K562 (cell line): ENCODE measurements around the gene OPCML. TPM values are rescaled to one million over a fixed set of nuclear protein-coding genes. Genes with fewer than 3 reads are reported as not detected.

Experiments
- ATAC-seq: fragments of 200-7000 bp; cut with Tn5 transposase; 3 replicates; pipeline ENCODE4 v1.9.1; 2020; ENCODE audit warnings: moderate library complexity
- BruUV-seq: library from RNA; stranded (reverse); fragments of 400-500 nt; replicated peaks from 2 replicates; lab custom pipeline; 2021; lab: Mats Ljungman, UMichigan
- CTCF ChIA-PET: fragments of 300-600 bp; formaldehyde crosslinking; extraction: SDS; loops from one replicate; lab custom pipeline; 2021; ENCODE audit warnings: low intra/inter-chr PET ratio; lab: Yijun Ruan, JAX
- POLR2A ChIA-PET: fragments of 300-600, 350-650 bp; sonication (Branson Sonifier 250); formaldehyde crosslinking; extraction: SDS; loops from one replicate; lab custom pipeline; 2021; ENCODE audit warnings: antibody characterized with exemption, inconsistent platforms; lab: Yijun Ruan, JAX
- DNase-seq, 4 experiments: peaks; one replicate each; pipeline versions ENCODE4 v3.0.0 to v3.0.0-alpha.2; 2011 to 2018; ENCODE audit warnings: low spot score in 3 of 4, mixed read lengths in 3 of 4; ENCODE audit errors: extremely low read depth in 1 of 4
- FAIRE-seq: peaks from 2 replicates; lab custom pipeline; 2011; peaks lifted over from hg19 to GRCh38; lab: Jason Lieb, UNC
- H2AFZ ChIP-seq: 2 replicates; pipeline ENCODE4 v1.6.0; 2011; ENCODE audit warnings: low read depth, low read length, control low read depth, inconsistent platforms
- H3K27ac ChIP-seq: fragments of 200-600 bp; 3 replicates; pipeline ENCODE4 v1.8.0; 2011; ENCODE audit warnings: low read depth, mild to moderate bottlenecking, control low read depth, inconsistent platforms, low read length, moderate library complexity, mixed read lengths; ENCODE audit errors: extremely low read depth
- H3K27me3 ChIP-seq, 2 experiments: fragments of 300-600 bp in 1 of 2; 2 replicates in 1 of 2; 3 replicates in 1 of 2; pipeline versions ENCODE4 v1.6.0 to v1.8.0; 2011; ENCODE audit warnings: inconsistent platforms in 2 of 2, low read length in 2 of 2, mild to moderate bottlenecking in 1 of 2, mixed read lengths in 1 of 2, moderate library complexity in 1 of 2; ENCODE audit not compliant: control insufficient read depth in 2 of 2, insufficient read depth in 2 of 2
- H3K36me3 ChIP-seq: fragments of 300-600 bp; 3 replicates; pipeline ENCODE4 v1.8.0; 2011; ENCODE audit warnings: mild to moderate bottlenecking, low read length, inconsistent platforms; ENCODE audit not compliant: control insufficient read depth, insufficient read depth
- H3K4me1 ChIP-seq, 2 experiments: fragments of 200-600 bp in 1 of 2; replicated peaks in 1 of 2; 2 replicates in 1 of 2; 3 replicates in 1 of 2; pipeline versions ENCODE4 v1.5.1 to v1.8.0; 2011; ENCODE audit warnings: inconsistent platforms in 2 of 2, low read length in 2 of 2, mild to moderate bottlenecking in 1 of 2, mixed read lengths in 1 of 2, moderate library complexity in 1 of 2; ENCODE audit not compliant: control insufficient read depth in 2 of 2, insufficient read depth in 2 of 2
- H3K4me2 ChIP-seq: 2 replicates; pipeline ENCODE4 v1.6.1; 2011; ENCODE audit warnings: low read length, control low read depth, inconsistent platforms, mixed read lengths; ENCODE audit not compliant: insufficient read depth
- H3K4me3 ChIP-seq: fragments of 200-600 bp; sonication (generic), shearing (Covaris generic); 2 replicates; pipeline ENCODE4 v1.5.1; 2016; ENCODE audit warnings: control low read depth, inconsistent platforms
- H3K79me2 ChIP-seq: fragments of 200-600 bp; 3 replicates; pipeline ENCODE4 v1.8.0; 2011; ENCODE audit warnings: low read length, inconsistent platforms; ENCODE audit not compliant: control insufficient read depth, insufficient read depth
- H3K9ac ChIP-seq, 2 experiments: 2 replicates each; pipeline versions ENCODE4 v1.6.0 to v1.6.1; 2011; ENCODE audit warnings: low read depth in 2 of 2, low read length in 2 of 2, control low read depth in 1 of 2, inconsistent platforms in 1 of 2, mild to moderate bottlenecking in 1 of 2, mixed read lengths in 1 of 2; ENCODE audit not compliant: insufficient read depth in 1 of 2
- H3K9me1 ChIP-seq: one replicate; pipeline ENCODE4 v1.6.0; 2011; ENCODE audit warnings: inconsistent platforms, mild to moderate bottlenecking, low read length, moderate library complexity; ENCODE audit not compliant: control insufficient read depth, insufficient read depth
- H3K9me3 ChIP-seq: replicated peaks from 2 replicates; pipeline ENCODE4 v1.5.1; 2011; ENCODE audit warnings: low read depth, low read length, inconsistent platforms; ENCODE audit not compliant: control insufficient read depth, insufficient read depth
- H4K20me1 ChIP-seq: replicated peaks from 2 replicates; pipeline ENCODE4 v1.6.1; 2011; ENCODE audit warnings: low read length, inconsistent platforms, mixed read lengths; ENCODE audit not compliant: control insufficient read depth, insufficient read depth
- BACH1 ChIP-seq: fragments of 200-800 bp; sonication (Bioruptor generic); IDR thresholded peaks from 2 replicates; pipeline ENCODE4 v1.6.1; 2016; ENCODE audit warnings: missing genetic modification characterization, missing compliant biosample characterization
- HNRNPL ChIP-seq: fragments of 200-400 bp; formaldehyde crosslinking; IDR thresholded peaks from 2 replicates; pipeline ENCODE4 v1.6.1; 2017; ENCODE audit warnings: low read depth, mild to moderate bottlenecking, low read length
- HOXB6 ChIP-seq: fragments of 250-450 bp; sonication (Bioruptor Pico); IDR thresholded peaks from 2 replicates; pipeline ENCODE4 v1.5.1; 2022; ENCODE audit warnings: mild to moderate bottlenecking, borderline replicate concordance
- LARP7 ChIP-seq: fragments of 450-650 bp; IDR thresholded peaks from 2 replicates; pipeline ENCODE4 v1.6.1; 2016
- PCBP1 ChIP-seq: fragments of 200-400 bp; formaldehyde crosslinking; IDR thresholded peaks from 2 replicates; pipeline ENCODE4 v1.6.1; 2018; ENCODE audit warnings: mild to moderate bottlenecking, low read depth, low read length; ENCODE audit not compliant: poor library complexity, severe bottlenecking
- PTRF ChIP-seq: fragments of 450-650 bp; IDR thresholded peaks from 2 replicates; pipeline ENCODE4 v1.6.1; 2016; ENCODE audit warnings: mild to moderate bottlenecking, missing genetic modification characterization, missing compliant biosample characterization
- TRIM28 ChIP-seq: fragments of 450-650 bp; IDR thresholded peaks from 2 replicates; pipeline ENCODE4 v1.6.1; 2017
- XRCC5 ChIP-seq: fragments of 200-400 bp; formaldehyde crosslinking; IDR thresholded peaks from 2 replicates; pipeline ENCODE4 v1.6.1; 2017; ENCODE audit warnings: low read depth, mild to moderate bottlenecking, low read length
- ZBED1 ChIP-seq: IDR thresholded peaks from 2 replicates; pipeline ENCODE4 v1.6.1; 2014
- ZNF134 ChIP-seq: fragments of 250-450 bp; sonication (Bioruptor Pico); conservative IDR thresholded peaks from 2 replicates; pipeline ENCODE4 v1.4.0; 2020
- WGBS: fragments of 100-300 bp; shearing (Covaris generic); methylation state at CpG from one replicate; pipeline ENCODE4 v1.1.6; 2016; ENCODE audit warnings: low coverage, mixed read lengths; ENCODE audit not compliant: insufficient coverage; ENCODE audit errors: missing lambda C conversion rate; 5-methylcytosine and 5-hydroxymethylcytosine counted together
- in situ Hi-C: fragments of 300-500 bp; cut with MboI; formaldehyde crosslinking; loops from 4 replicates; pipeline ENCODE4 v1.15.0; 2018; ENCODE audit warnings: inconsistent platforms, mixed read lengths
- intact Hi-C: fragments of 100-400 bp; cut with micrococcal nuclease; formaldehyde crosslinking; loops from 2 replicates; pipeline ENCODE4 v1.14.2; 2022
- polyA plus RNA-seq, 8 experiments: library from polyadenylated mRNA; depleted of rRNA in 4 of 8; stranded (reverse) in 5 of 8; unstranded in 3 of 8; fragments of >200 nt; fragmentation: Nextera tagmentation in 2 of 8; fragmentation: Illumina TruSeq in 1 of 8; extraction: Ambion mirVana in 2 of 8; extraction: Trizol in 1 of 8; gene quantifications; 2 replicates each; pipeline versions ENCODE4 v1.2.1 to v1.2.3, GENCODE V29; 2011 to 2014; ENCODE audit warnings: inconsistent platforms in 1 of 8, missing spikeins in 1 of 8
- total RNA-seq, 7 experiments: library from RNA; depleted of rRNA in 6 of 7; stranded (reverse); fragments of >200 nt in 6 of 7; fragmentation: Illumina TruSeq in 2 of 7; extraction: Trizol in 2 of 7; gene quantifications; 2 replicates each; pipeline versions ENCODE4 v1.2.1 to v1.2.3, GENCODE V29; 2011 to 2021; ENCODE audit warnings: low replicate concordance in 1 of 7
- TF ChIP-seq, protein P1 (sequence below): fragments of 450-650 bp; formaldehyde crosslinking; conservative IDR thresholded peaks from 2 replicates; pipeline ENCODE4 v1.4.0; 2022; ENCODE audit warnings: mild to moderate bottlenecking, missing genetic modification characterization
- TF ChIP-seq, protein P2 (sequence below): fragments of 250-450 bp; sonication (Bioruptor Pico); IDR thresholded peaks from 2 replicates; pipeline ENCODE4 v1.8.0; 2022; ENCODE audit warnings: moderate library complexity, mild to moderate bottlenecking, inconsistent platforms
- TF ChIP-seq, protein P3 (sequence below): fragments of 450-650 bp; formaldehyde crosslinking; IDR thresholded peaks from 2 replicates; pipeline ENCODE4 v1.4.0; 2020; ENCODE audit warnings: mild to moderate bottlenecking
- TF ChIP-seq, protein P4 (sequence below): fragments of 450-650 bp; formaldehyde crosslinking; IDR thresholded peaks from 2 replicates; pipeline ENCODE4 v1.4.0; 2020; ENCODE audit warnings: mild to moderate bottlenecking, moderate library complexity

OPCML gene
- total and polyA plus RNA-seq, 9 of the 15 experiments (the other 6 are each of a cell fraction or from before 2014, with no cell fraction given) = not detected

DNA sequence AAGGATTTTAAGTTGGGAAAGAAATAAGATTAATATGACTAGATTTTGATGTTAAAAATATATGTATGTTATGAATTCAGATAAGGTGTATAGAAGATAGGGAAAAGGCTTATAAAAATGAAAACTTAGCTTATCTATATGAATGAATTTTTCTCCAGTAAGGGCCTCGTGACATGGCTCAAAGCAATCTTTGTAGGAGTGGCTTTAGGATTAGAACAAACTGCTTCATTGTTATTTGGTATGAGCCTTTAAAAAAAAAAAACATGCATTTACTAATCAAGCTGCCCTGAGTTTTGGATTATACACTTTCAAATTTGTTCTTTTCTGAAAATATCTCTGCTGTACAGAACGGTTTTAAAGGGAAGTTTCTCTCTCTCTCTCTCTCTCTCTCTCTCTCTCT, 905.9 kb downstream of the OPCML start (continued):
- TF ChIP-seq, protein P1, sequence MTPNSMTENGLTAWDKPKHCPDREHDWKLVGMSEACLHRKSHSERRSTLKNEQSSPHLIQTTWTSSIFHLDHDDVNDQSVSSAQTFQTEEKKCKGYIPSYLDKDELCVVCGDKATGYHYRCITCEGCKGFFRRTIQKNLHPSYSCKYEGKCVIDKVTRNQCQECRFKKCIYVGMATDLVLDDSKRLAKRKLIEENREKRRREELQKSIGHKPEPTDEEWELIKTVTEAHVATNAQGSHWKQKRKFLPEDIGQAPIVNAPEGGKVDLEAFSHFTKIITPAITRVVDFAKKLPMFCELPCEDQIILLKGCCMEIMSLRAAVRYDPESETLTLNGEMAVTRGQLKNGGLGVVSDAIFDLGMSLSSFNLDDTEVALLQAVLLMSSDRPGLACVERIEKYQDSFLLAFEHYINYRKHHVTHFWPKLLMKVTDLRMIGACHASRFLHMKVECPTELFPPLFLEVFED (CRISPR knock-in tag) = no peak
- TF ChIP-seq, protein P2, sequence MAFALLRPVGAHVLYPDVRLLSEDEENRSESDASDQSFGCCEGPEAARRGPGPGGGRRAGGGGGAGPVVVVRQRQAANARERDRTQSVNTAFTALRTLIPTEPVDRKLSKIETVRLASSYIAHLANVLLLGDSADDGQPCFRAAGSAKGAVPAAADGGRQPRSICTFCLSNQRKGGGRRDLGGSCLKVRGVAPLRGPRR = no peak
- no peak for TF ChIP-seq BACH1 (tag)
- no peak for TF ChIP-seq XRCC5
- TF ChIP-seq PCBP1 = no peak

DNA sequence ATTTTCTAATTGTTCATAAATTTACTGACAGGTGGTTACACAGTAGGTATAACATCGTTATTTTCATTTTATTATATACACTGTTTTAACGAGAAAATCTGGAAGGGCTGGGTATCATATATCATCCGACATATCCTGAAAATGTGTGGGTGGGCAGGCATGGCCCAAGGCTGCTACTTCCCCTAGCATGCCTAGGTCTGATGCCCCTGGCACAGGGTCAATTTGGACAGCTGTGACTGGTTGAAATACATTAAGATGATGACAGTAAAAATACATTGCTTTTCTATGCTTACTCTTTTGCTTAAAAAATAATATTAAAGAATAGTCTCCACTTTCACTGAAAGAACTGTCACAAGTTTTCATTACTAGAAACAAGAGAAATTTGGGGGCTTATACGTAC, 908.8 kb downstream of the OPCML start:
- Histone ChIP-seq H3K27me3 (no peaks in the 10 kb centered on the region), H3K4me3 (no peak overlapping the region), H3K27ac (no peak overlapping the region), H3K9me1 (no peaks in the 10 kb centered on the region), H3K4me1 (no peaks in the 10 kb centered on the region), H3K79me2 (no peaks in the 10 kb centered on the region), H3K36me3 (no peaks in the 10 kb centered on the region), H3K4me2 (no peak overlapping the region), H3K9me3 (no peaks in the 10 kb centered on the region), H4K20me1 (no peaks in the 10 kb centered on the region), H2AFZ (no peak overlapping the region), H3K9ac (no peak overlapping the region)
- DNase-seq (no peak), FAIRE-seq (no peak), ATAC-seq (no peak)
- ChIA-PET CTCF (interaction anchor here (0.7 kb wide), 1 partner anchor 31 kb away, joined by 3 read pairs; no protein-coding TSS in a partner anchor), POLR2A (no interaction called here)
- BruUV-seq = no TSS peak
- intact Hi-C loops (no loop called here), in situ Hi-C loops (no loop called here)
- 0% methylated on average over 4 of the region's 4 CpGs for WGBS
- TF ChIP-seq HOXB6 (no peak), TRIM28 (no peak), PTRF (tag) (no peak), LARP7 (no peak), HNRNPL (no peak), ZBED1 (no peak), ZNF134 (CRISPR knock-in tag) (no peak)
- TF ChIP-seq, protein P3, sequence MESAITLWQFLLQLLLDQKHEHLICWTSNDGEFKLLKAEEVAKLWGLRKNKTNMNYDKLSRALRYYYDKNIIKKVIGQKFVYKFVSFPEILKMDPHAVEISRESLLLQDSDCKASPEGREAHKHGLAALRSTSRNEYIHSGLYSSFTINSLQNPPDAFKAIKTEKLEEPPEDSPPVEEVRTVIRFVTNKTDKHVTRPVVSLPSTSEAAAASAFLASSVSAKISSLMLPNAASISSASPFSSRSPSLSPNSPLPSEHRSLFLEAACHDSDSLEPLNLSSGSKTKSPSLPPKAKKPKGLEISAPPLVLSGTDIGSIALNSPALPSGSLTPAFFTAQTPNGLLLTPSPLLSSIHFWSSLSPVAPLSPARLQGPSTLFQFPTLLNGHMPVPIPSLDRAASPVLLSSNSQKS (CRISPR knock-in tag) = no peak
- TF ChIP-seq, protein P4, sequence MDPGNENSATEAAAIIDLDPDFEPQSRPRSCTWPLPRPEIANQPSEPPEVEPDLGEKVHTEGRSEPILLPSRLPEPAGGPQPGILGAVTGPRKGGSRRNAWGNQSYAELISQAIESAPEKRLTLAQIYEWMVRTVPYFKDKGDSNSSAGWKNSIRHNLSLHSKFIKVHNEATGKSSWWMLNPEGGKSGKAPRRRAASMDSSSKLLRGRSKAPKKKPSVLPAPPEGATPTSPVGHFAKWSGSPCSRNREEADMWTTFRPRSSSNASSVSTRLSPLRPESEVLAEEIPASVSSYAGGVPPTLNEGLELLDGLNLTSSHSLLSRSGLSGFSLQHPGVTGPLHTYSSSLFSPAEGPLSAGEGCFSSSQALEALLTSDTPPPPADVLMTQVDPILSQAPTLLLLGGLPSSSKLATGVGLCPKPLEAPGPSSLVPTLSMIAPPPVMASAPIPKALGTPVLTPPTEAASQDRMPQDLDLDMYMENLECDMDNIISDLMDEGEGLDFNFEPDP (CRISPR knock-in tag) = no peak
